Endothelial cell of umbilical vein (primary cell): ENCODE results near the gene KRTAP9-8. TPM values are rescaled to one million over a fixed set of nuclear protein-coding genes. Genes with fewer than 3 reads are reported as not detected.

Experiments
- BruUV-seq: library from RNA; stranded (reverse); fragments of 400-500 nt; replicated peaks from 2 replicates; lab custom pipeline; 2021; lab: Mats Ljungman, UMichigan
- CTCF ChIA-PET: fragments of 300-600, 350-600 bp; sonication (Branson Sonifier 250); formaldehyde crosslinking; loops from one replicate; lab custom pipeline; 2021; ENCODE audit warnings: antibody characterized with exemption, inconsistent platforms; lab: Charles Lee
- POLR2A ChIA-PET: fragments of 300-600, 350-600 bp; sonication (Branson Sonifier 250); formaldehyde crosslinking; loops from one replicate; lab custom pipeline; 2021; ENCODE audit warnings: antibody characterized with exemption, inconsistent platforms; lab: Charles Lee
- DNase-seq: peaks from one replicate; pipeline ENCODE4 v3.0.0-alpha.2; 2011; ENCODE audit warnings: low read depth, low spot score
- FAIRE-seq: peaks from 2 replicates; lab custom pipeline; 2011; peaks lifted over from hg19 to GRCh38; lab: Jason Lieb, UNC
- H2AFZ ChIP-seq: 2 replicates; pipeline ENCODE4 v1.6.0; 2012; ENCODE audit warnings: low read depth, low read length, control low read depth, inconsistent platforms
- H3K27ac ChIP-seq: 2 replicates; pipeline ENCODE4 v1.5.1; 2011; ENCODE audit warnings: low read depth, mild to moderate bottlenecking, control low read depth, low read length, moderate library complexity; ENCODE audit not compliant: insufficient read depth
- H3K27me3 ChIP-seq, 2 experiments: 2 replicates each; pipeline versions ENCODE4 v1.6.0 to v1.6.1; 2011; ENCODE audit warnings: low read length in 2 of 2, mixed read lengths in 1 of 2; ENCODE audit not compliant: control insufficient read depth in 2 of 2, insufficient read depth in 2 of 2
- H3K36me3 ChIP-seq, 2 experiments: 2 replicates in 1 of 2; 3 replicates in 1 of 2; pipeline ENCODE4 v1.5.1; 2011; ENCODE audit warnings: low read length in 2 of 2, mild to moderate bottlenecking in 1 of 2, moderate library complexity in 1 of 2; ENCODE audit not compliant: control insufficient read depth in 2 of 2, insufficient read depth in 2 of 2; ENCODE audit errors: extremely low read depth in 1 of 2
- H3K4me1 ChIP-seq: 3 replicates; pipeline ENCODE4 v1.5.1; 2011; ENCODE audit warnings: mild to moderate bottlenecking, low read length; ENCODE audit not compliant: control insufficient read depth, insufficient read depth; ENCODE audit errors: extremely low read depth
- H3K4me2 ChIP-seq: 2 replicates; pipeline ENCODE4 v1.6.1; 2011; ENCODE audit warnings: low read length, control low read depth, mixed read lengths; ENCODE audit not compliant: insufficient read depth
- H3K4me3 ChIP-seq, 3 experiments: fragments of 200-600 bp in 1 of 3; sonication (generic), shearing (Covaris generic) in 1 of 3; replicated peaks in 1 of 3; 2 replicates each; pipeline ENCODE4 v1.5.1; 2011 to 2016; ENCODE audit warnings: control low read depth in 3 of 3, low read length in 3 of 3, mild to moderate bottlenecking in 2 of 3, inconsistent platforms in 1 of 3, low read depth in 1 of 3, moderate library complexity in 1 of 3; ENCODE audit not compliant: insufficient read depth in 1 of 3
- H3K79me2 ChIP-seq: 2 replicates; pipeline ENCODE4 v1.6.0; 2012; ENCODE audit warnings: low read length, inconsistent platforms; ENCODE audit not compliant: control insufficient read depth, insufficient read depth
- H3K9ac ChIP-seq: replicated peaks from 2 replicates; pipeline ENCODE3; 2011; ENCODE audit warnings: low read length, control low read depth; ENCODE audit not compliant: insufficient read depth; ENCODE audit errors: extremely low read depth
- H3K9me1 ChIP-seq: replicated peaks from 3 replicates; pipeline ENCODE4 v1.6.0; 2011; ENCODE audit warnings: mild to moderate bottlenecking, low read length; ENCODE audit not compliant: control insufficient read depth, insufficient read depth; ENCODE audit errors: extremely low read depth
- H3K9me3 ChIP-seq: replicated peaks from 2 replicates; pipeline ENCODE4 v1.5.1; 2012; ENCODE audit warnings: low read length, inconsistent platforms; ENCODE audit not compliant: control insufficient read depth, insufficient read depth
- H4K20me1 ChIP-seq: replicated peaks from 2 replicates; pipeline ENCODE3; 2011; ENCODE audit warnings: mild to moderate bottlenecking, low read length; ENCODE audit not compliant: control insufficient read depth, insufficient read depth; ENCODE audit errors: extremely low read depth
- CTCF ChIP-seq, 2 donors: IDR thresholded peaks; 1 replicate in 1 of 2; 2 replicates in 1 of 2; pipeline ENCODE4 v1.5.1; 2011; ENCODE audit warnings: low read length in 2 of 2, mild to moderate bottlenecking in 2 of 2, moderate library complexity in 2 of 2, control low read depth in 1 of 2, inconsistent platforms in 1 of 2, low read depth in 1 of 2; ENCODE audit not compliant: insufficient read depth in 1 of 2; ENCODE audit errors: extremely low read depth in 1 of 2
- EZH2 ChIP-seq: IDR thresholded peaks from 2 replicates; pipeline ENCODE4 v1.6.1; 2012; ENCODE audit warnings: borderline replicate concordance, low read depth, mild to moderate bottlenecking, moderate library complexity, low read length, inconsistent platforms; ENCODE audit not compliant: severe bottlenecking
- FOS ChIP-seq: IDR thresholded peaks from 2 replicates; pipeline ENCODE4 v1.6.1; 2011; ENCODE audit warnings: mild to moderate bottlenecking, low read length, moderate library complexity, borderline replicate concordance; ENCODE audit not compliant: insufficient read depth
- GATA2 ChIP-seq: IDR thresholded peaks from 2 replicates; pipeline ENCODE4 v1.7.0; 2011; ENCODE audit warnings: low read depth, mild to moderate bottlenecking, moderate library complexity, mixed read lengths, low read length; ENCODE audit not compliant: insufficient read length, insufficient read depth
- JUN ChIP-seq: IDR thresholded peaks from 2 replicates; pipeline ENCODE4 v1.6.1; 2011; ENCODE audit warnings: borderline replicate concordance, low read depth; ENCODE audit not compliant: insufficient read length, insufficient read depth
- MAX ChIP-seq: IDR thresholded peaks from 2 replicates; pipeline ENCODE4 v1.6.1; 2011; ENCODE audit not compliant: insufficient read depth, insufficient read length
- MYC ChIP-seq: IDR thresholded peaks from one replicate; pipeline ENCODE4 v1.6.1; 2011; ENCODE audit warnings: mild to moderate bottlenecking, low read depth, low read length
- POLR2A ChIP-seq: IDR thresholded peaks from 2 replicates; pipeline ENCODE4 v1.6.1; 2012; ENCODE audit warnings: low read depth, mild to moderate bottlenecking, control low read depth, low read length
- POLR2AphosphoS5 ChIP-seq: IDR thresholded peaks from 2 replicates; pipeline ENCODE4 v1.6.1; 2012; ENCODE audit warnings: low read depth, mild to moderate bottlenecking, control low read depth, low read length, moderate library complexity; ENCODE audit not compliant: insufficient read depth
- dilution Hi-C: fragments of 300-500 bp; cut with MboI; formaldehyde crosslinking; loops from one replicate; pipeline ENCODE4 v1.15.0; 2019; ENCODE audit warnings: low sequenced_read_pairs; ENCODE audit not compliant: extremely low pct_ligation_motif_present
- intact Hi-C: fragments of 100-400 bp; cut with micrococcal nuclease; formaldehyde crosslinking; loops from one replicate; pipeline ENCODE4 v1.10.0; 2022
- polyA plus RNA-seq, 4 experiments: library from polyadenylated mRNA; depleted of rRNA in 3 of 4; stranded (reverse) in 3 of 4; unstranded in 1 of 4; fragments of >200 nt; gene quantifications; 2 replicates each; pipeline versions ENCODE4 v1.2.1 to v1.2.3, GENCODE V29; 2011 to 2012; ENCODE audit warnings: missing spikeins in 1 of 4
- total RNA-seq: library from RNA; stranded (reverse); gene quantifications from 2 replicates; pipeline ENCODE4 v1.2.3, GENCODE V29; 2021

Gene KRTAP9-8
- total and polyA plus RNA-seq, 2 donors (not counting 3 experiments of a cell fraction or from before 2014, with no cell fraction given): not detected

- FAIRE-seq: no peak
- dilution Hi-C loops (no loop called here), intact Hi-C loops (no loop called here)
- TF ChIP-seq CTCF (IDR thresholded peaks at IDR 0.05; ENCODE audit: extremely low read depth in 1 of 2, insufficient read depth in 1 of 2, low read depth in 1 of 2, low read length in 2 of 2): no peak
- TF ChIP-seq POLR2AphosphoS5: no peak
- no peak for TF ChIP-seq EZH2
- no peak for TF ChIP-seq MAX
- no peak for TF ChIP-seq GATA2
- no peak for TF ChIP-seq JUN
- TF ChIP-seq POLR2A: no peak
- TF ChIP-seq FOS: no peak
- no peak for TF ChIP-seq MYC
- DNase-seq: no peak
- no peaks in the 10 kb centered on the region for H3K9me1 ChIP-seq
- ChIA-PET CTCF (no interaction called here), POLR2A (no interaction called here)
- H3K9ac ChIP-seq: no peak overlapping the region
- BruUV-seq: no TSS peak
- H3K4me2 ChIP-seq: no peak overlapping the region
- no peaks in the 10 kb centered on the region for H3K9me3 ChIP-seq
- no peaks in the 10 kb centered on the region for H3K79me2 ChIP-seq
- H4K20me1 ChIP-seq: no peaks in the 10 kb centered on the region
- H3K4me3 ChIP-seq: no peak overlapping the region
- H2AFZ ChIP-seq: no peak overlapping the region
- H3K4me1 ChIP-seq: no peaks in the 10 kb centered on the region
- H3K27ac ChIP-seq: no peak overlapping the region
- H3K27me3 ChIP-seq: no peaks in the 10 kb centered on the region
- H3K36me3 ChIP-seq: no peaks in the 10 kb centered on the region
Observed at GRCh38 chr17:41263212-41263611, 25.4 kb downstream of the KRTAP9-8 start.
